Measurements from ENCODE around the gene ACR. TPM values are rescaled to one million over a fixed set of nuclear protein-coding genes. Genes with fewer than 3 reads are reported as not detected.

The ACR gene
- total RNA-seq, 2 experiments from 2014 or later, result not detected

DNA sequence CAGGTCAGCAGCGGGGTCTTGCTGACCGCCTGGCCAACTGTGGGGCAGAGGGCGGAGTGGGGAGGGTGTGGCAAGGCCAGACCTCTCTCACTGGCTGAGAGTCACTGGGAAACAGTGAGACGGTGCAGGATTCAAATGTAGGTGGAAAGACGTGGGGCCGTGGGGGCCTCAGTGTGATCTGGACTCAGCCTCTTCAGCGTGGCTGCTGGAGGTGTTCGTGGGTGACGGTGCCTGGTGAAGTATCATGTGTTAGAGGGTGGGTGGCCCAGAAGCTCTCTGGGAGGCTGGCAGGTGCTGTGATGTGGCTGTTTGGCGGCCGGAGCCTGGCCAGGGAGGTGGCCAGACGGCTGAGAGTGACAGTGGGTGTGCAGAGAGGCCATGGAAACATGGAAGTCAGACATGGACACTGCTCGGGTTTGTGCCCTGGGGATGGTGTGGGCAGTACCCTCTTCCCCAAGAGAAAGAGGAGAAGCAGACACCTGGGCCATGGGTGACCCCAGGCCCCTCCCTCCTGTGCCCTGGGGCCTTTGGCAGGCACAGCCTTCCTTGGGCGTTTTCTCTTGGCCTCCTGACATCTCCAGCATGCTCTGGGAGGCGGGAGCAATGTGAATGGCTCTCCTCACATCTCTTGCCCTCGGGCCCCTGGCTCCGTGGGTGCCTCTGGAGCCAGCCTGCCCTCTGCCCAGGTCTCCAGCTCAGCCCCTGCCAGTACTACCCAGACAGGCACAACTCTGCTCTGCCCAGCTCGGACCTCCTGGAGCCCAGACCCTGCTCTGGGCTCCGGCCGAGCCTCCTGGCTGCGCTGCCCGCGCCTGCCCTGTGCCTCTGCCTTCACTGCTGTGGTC lies 10.1 kb upstream of the ACR start:
- DNase-seq, result no peak
- Mint-ChIP-seq H3K27ac (no peak overlapping the region), H3K27me3 (no peaks in the 10 kb centered on the region), H3K9me3 (no peaks in the 10 kb centered on the region), H3K36me3 (ENCODE audit: low read depth) (no peaks in the 10 kb centered on the region), H3K4me1 (peaks cover 2% of the 10 kb centered on the region), H3K4me3 (no peak overlapping the region)
- POLR2A ChIA-PET, result no interaction called here
- CTCF ChIA-PET, result no interaction called here

DNA sequence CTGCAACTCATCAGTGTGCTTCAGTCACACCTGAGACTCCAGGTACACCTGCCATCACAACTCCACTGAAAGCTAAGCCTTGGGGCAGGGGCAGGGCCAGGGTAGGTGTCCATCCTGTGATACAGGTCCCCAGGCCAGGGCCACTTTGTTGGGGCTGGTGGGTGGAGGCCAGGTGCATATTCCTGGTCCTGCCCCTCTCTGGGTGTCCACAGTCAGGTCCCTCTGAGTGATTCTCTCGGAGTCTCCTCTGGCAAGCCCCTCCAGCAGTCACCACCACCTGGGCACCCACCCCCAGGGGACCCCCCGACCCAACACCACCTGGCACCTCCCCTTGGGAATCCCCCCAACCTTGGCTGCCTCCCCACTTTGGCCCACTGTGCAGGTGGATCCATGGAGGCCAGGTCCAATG lies 9.5 kb upstream of the ACR start:
- no peaks in the 10 kb centered on the region for H3K27me3 Mint-ChIP-seq
- ChIA-PET CTCF (no interaction called here), POLR2A (no interaction called here)
- H3K9me3 Mint-ChIP-seq, result no peaks in the 10 kb centered on the region
- H3K4me1 Mint-ChIP-seq, result peaks cover 2% of the 10 kb centered on the region
- DNase-seq, result no peak
- no peak overlapping the region for H3K4me3 Mint-ChIP-seq
- no peaks in the 10 kb centered on the region for H3K36me3 Mint-ChIP-seq (ENCODE audit: low read depth)
- H3K27ac Mint-ChIP-seq, result no peak overlapping the region

DNA sequence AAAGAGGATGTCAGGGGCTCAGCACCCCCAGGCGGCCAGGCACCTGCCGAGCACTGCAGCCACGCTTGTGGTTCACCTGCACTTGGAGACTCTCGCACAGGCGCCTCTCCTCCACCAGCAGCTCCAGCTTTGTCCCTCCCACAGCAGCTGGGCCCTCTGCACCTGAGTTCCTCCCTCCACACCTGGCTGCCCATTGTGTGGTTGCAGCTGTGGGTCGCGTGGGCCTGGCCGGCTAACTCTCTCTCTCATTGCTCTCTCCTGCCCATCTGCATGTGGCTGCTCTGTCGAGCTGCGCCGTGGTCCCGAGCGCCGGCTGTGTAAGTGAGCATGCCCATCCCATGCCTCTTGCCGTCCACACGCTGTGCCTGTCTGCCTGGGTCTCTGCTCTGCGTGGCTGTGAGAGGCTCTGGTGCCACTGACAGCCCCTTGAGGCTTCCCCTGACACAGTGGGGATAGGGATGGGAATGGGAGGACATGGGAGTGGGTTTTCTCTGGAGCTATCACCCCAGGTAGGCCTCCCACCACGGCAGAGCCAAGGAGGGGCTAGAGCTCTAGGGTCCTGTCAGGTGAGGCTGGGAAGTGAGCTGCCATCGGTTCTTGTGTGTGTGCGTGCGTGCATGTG lies 8.5 kb upstream of the ACR start:
- DNase-seq, result no peak
- Mint-ChIP-seq H3K36me3 (ENCODE audit: low read depth) (no peaks in the 10 kb centered on the region), H3K4me3 (no peak overlapping the region), H3K4me1 (peaks cover 2% of the 10 kb centered on the region), H3K9me3 (no peaks in the 10 kb centered on the region), H3K27me3 (no peaks in the 10 kb centered on the region), H3K27ac (no peak overlapping the region)
- CTCF ChIA-PET, result no interaction called here
- POLR2A ChIA-PET, result no interaction called here

DNA sequence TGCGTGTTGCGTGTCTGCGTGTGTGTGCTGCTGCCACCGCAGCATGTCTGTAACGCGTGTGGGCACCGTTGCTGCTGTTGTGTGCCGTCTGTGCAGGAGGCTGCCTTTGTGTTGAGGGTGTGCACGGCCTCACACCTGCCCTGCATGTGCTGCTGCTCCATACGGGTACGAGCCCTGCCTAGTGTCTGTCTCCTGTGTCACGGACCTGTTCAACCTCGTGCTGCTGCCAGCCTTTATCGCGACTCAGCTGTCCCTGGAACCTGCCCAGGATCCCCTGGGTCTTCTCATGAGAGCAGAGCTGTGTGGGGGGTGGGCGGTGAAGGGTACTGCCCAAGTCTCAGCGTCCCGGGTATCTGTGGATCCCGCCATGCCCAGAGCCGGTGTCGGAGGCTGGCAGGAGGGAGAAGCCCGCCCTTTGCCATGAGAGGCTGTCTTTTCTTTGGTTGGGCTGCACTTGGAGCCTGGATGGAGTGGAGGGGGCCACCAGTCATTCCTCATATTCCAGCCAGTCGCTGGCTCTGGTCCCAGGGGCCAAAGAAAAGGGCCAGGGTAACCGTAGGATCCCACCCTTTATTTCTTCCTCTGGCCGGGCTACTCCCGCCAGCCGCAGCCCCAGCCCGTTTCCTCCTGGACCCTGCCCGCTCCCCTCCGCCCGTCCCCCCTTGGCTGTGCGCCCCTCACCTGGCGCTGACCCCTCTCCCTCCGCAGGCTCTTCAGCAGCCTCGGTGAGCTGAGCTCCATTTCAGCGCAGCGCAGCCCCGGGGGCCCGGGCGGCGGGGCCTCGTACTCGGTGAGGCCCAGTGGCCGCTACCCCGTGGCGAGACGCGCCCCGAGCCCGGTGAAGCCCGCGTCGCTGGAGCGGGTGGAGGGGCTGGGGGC lies 7.8 kb upstream of the ACR start:
- CTCF ChIA-PET, result no interaction called here
- Mint-ChIP-seq H3K4me1 (peaks cover 2% of the 10 kb centered on the region), H3K36me3 (ENCODE audit: low read depth) (no peaks in the 10 kb centered on the region), H3K4me3 (no peak overlapping the region), H3K27ac (no peak overlapping the region), H3K27me3 (no peaks in the 10 kb centered on the region), H3K9me3 (no peaks in the 10 kb centered on the region)
- POLR2A ChIA-PET, result no interaction called here
- no peak for DNase-seq

DNA sequence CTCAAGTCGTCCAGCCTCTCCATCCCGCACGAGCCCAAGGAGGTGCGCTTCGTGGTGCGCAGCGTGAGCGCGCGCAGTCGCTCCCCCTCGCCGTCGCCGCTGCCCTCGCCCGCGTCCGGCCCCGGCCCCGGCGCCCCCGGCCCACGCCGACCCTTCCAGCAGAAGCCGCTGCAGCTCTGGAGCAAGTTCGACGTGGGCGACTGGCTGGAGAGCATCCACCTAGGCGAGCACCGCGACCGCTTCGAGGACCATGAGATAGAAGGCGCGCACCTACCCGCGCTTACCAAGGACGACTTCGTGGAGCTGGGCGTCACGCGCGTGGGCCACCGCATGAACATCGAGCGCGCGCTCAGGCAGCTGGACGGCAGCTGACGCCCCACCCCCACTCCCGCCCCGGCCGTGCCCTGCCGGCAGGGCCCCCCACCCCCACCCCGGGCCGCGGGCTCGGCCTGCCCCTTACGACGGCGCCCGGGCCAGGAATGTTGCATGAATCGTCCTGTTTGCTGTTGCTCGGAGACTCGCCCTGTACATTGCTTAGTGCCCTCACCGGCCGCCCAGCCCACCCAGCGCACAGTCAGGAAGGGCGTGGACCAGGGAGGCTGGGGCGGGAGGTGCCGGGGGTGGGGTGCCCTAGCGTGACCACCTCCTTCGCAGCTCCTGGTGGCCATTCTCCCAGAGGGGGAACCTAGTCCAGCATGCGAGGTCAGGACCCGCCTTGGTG lies 6.9 kb upstream of the ACR start:
- H3K4me3 Mint-ChIP-seq, result no peak overlapping the region
- H3K9me3 Mint-ChIP-seq, result no peaks in the 10 kb centered on the region
- H3K27ac Mint-ChIP-seq, result no peak overlapping the region
- no peaks in the 10 kb centered on the region for H3K27me3 Mint-ChIP-seq
- no peak for DNase-seq
- H3K36me3 Mint-ChIP-seq (ENCODE audit: low read depth), result no peaks in the 10 kb centered on the region
- CTCF ChIA-PET, result interaction anchor here (2.1 kb wide), 1 partner anchor 25 kb away, joined by 5 read pairs; no protein-coding TSS in a partner anchor
- peaks cover 2% of the 10 kb centered on the region for H3K4me1 Mint-ChIP-seq
- POLR2A ChIA-PET, result no interaction called here

DNA sequence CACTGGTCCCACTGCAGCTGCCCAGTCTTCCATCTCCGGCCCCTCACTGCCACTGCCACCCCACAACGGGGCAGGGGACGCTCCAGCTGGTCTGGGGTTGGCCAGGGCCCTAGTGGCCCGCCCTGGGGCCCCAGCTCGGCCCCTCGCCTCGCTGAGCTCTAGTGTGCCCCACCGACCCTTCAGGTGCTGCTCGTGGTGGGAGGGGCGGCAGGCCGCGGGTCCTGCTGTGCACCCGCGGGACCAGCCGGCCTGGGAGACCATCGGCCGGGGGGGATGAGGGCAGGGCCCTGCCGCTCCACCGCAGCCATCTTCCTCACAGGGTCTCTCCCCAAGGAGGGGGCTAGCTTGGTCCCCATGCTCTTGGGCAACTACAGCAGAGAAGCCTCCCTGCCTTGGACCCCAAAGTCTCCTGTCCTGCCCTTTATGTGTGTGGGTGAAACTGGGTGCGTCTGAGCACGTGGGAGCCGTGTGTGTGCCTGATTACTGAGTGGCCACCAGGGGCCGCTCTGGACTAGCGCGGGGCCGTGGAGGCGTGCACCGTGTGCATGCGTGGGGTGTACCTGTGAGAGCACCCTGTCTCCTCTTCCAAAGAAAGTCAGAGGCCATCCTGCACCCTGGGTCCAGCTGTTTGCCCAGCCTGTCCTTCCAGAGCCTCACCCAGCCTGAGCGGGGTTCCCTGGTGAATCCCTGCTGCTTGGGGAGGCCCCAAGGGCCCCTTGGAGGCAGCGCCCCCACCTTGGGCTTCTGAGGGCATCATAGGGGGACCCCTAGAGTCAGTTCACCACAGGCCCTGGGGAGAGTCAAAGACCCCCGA lies 6.0 kb upstream of the ACR start:
- Mint-ChIP-seq H3K27me3 (peaks cover 5% of the 10 kb centered on the region), H3K4me1 (peaks cover 2% of the 10 kb centered on the region), H3K27ac (no peak overlapping the region), H3K36me3 (ENCODE audit: low read depth) (no peaks in the 10 kb centered on the region), H3K9me3 (no peaks in the 10 kb centered on the region), H3K4me3 (no peak overlapping the region)
- ChIA-PET CTCF (interaction anchor here (2.1 kb wide), 1 partner anchor 24 kb away, joined by 5 read pairs; no protein-coding TSS in a partner anchor), POLR2A (no interaction called here)
- peak; percentile 60 for DNase-seq

DNA sequence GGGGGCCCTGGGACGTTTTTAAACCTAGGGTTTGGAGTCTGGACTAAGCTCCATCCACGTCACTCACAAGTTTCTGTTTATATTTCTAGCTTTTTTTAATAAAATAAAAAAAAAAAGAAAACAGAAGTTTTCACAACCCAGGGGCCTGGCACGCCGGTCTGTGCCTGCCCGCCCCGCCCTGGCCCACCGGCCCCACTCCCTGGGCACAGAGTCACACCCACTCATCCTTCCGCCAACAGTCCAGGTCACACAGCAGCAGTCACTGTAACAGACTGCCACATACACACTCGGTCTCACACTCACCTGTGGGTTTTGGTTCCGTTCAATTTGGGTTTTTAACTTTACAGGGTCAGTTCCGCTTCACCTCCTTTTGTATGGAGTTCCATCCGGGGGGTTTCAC lies 5.3 kb upstream of the ACR start:
- DNase-seq, result no peak
- Mint-ChIP-seq H3K27me3 (peaks cover 9% of the 10 kb centered on the region), H3K4me1 (peaks cover 2% of the 10 kb centered on the region), H3K9me3 (no peaks in the 10 kb centered on the region), H3K27ac (no peak overlapping the region), H3K36me3 (ENCODE audit: low read depth) (no peaks in the 10 kb centered on the region), H3K4me3 (no peak overlapping the region)
- ChIA-PET POLR2A (no interaction called here), CTCF (interaction anchor here (2.1 kb wide), 1 partner anchor 24 kb away, joined by 5 read pairs; no protein-coding TSS in a partner anchor)

DNA sequence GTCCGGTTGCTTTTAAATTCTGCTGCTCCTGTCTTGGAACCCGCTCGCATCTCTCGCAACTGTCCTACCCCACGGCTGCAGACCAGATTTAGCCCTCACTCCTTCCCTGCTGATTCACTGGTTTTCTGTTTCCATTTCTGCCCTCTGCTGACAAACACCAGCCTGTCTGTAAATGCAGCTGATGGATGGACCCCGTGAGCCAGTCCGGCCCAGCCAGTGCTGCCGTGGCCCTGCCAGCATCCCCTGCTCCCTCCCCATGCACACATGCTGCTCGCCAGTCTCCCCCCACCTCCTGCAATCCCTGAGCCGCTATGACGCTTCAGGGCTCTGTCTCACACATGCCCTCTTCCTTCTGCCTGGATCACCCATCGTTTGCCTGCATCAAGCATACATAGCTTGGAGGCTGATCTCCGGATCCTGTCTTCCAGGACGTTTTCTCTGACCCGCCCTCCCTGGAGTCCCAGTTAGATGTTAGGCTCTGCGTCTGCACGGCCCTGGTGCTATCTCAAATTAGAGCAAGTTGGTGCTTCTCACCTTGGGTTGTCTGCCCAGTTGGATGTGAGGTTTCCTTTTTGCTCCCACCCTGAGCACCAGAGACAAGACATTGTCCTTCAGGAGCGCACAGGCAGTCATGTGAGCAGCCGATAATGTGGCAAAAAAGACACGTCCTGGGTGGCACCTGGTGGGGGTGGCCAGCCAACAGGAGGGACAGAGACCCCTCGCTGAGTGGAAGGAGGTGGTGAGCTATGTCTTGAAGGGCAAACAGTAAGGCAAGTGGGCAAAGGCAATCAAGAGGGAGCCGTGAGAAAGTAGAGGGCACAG lies 4.3 kb upstream of the ACR start:
- Mint-ChIP-seq H3K4me3 (no peak overlapping the region), H3K27ac (no peak overlapping the region), H3K27me3 (peaks cover 12% of the 10 kb centered on the region), H3K9me3 (no peaks in the 10 kb centered on the region), H3K4me1 (peaks cover 2% of the 10 kb centered on the region), H3K36me3 (ENCODE audit: low read depth) (no peaks in the 10 kb centered on the region)
- DNase-seq, result no peak
- ChIA-PET CTCF (no interaction called here), POLR2A (no interaction called here)

DNA sequence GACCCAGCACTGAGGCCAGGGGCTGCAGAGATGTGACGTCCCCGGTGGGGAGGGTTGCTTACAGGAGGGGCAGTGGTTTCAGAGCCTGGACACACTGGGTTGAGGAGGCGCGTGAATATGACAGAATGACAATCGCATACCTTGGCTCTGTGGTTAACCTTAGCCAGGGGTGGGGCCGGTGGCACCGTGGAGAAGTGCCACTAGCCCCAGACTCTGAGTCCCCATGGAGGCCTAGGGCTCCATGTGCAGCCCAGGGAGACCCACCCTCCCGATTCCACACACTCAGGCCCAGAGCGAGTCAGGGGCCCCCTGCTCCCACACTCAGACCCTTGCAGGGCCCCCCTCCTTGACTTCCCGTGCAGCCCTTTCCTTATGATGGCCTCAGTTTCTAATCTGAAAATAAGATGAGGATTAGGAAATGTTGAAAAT lies 3.6 kb upstream of the ACR start:
- peaks cover 2% of the 10 kb centered on the region for H3K4me1 Mint-ChIP-seq
- ChIA-PET CTCF (no interaction called here), POLR2A (no interaction called here)
- no peaks in the 10 kb centered on the region for H3K36me3 Mint-ChIP-seq (ENCODE audit: low read depth)
- no peak for DNase-seq
- no peak overlapping the region for H3K27ac Mint-ChIP-seq
- no peaks in the 10 kb centered on the region for H3K9me3 Mint-ChIP-seq
- H3K4me3 Mint-ChIP-seq, result no peak overlapping the region
- H3K27me3 Mint-ChIP-seq, result peaks cover 13% of the 10 kb centered on the region

DNA sequence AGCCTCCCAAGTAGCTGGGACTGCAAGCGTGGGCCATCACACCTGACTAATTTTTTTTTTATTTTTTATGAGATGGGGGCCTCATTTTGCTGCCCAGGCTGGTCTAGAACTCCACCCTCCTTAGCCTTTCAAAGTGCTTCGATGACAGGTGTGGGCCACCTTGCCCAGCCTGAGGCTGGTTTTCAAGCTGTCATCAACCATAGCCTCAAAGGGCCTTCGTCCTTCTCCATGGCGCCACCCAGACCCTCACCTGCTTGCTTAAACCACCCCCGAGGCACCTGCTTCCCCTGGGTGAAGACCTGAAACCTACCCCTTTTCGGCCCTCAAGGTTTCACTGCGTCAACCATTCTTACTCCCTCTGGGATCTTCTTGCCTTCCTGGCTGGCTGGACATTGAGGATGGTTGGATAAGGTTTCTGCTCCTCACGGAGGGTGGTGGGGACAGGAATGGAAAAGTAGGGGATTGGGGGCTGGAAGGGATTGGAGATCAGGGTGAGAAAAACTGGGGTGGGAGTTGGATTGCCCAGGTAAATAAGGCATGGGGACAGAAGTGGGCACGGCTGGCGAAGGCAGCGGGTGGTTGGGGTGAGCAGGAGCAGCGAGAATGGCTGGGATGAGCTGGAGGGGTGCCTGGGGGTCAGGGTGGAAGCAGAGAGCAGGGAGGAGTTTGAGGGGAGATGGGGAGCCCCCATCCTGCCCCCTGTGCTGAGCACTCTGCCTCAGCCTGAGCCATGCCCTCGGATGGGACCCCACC lies 2.8 kb upstream of the ACR start:
- ChIA-PET CTCF (no interaction called here), POLR2A (no interaction called here)
- Mint-ChIP-seq H3K27ac (no peak overlapping the region), H3K9me3 (no peaks in the 10 kb centered on the region), H3K27me3 (peaks cover 13% of the 10 kb centered on the region), H3K4me3 (no peak overlapping the region), H3K36me3 (ENCODE audit: low read depth) (no peaks in the 10 kb centered on the region), H3K4me1 (peaks cover 2% of the 10 kb centered on the region)
- DNase-seq, result no peak

DNA sequence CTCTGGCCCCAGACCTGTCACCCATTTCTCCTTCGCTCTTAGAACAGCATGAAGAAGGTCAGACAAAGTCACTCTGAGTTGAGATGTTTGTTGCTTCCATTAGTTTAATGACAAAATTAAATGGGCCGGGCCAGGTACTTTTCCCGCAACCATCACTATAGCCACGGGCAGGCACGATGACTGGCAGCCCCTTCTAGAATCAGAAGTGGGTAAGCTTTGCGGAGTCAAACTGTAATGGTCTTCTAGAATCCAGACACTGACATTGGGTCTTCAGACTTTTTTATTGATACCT lies 2.3 kb upstream of the ACR start:
- Mint-ChIP-seq H3K9me3 (no peaks in the 10 kb centered on the region), H3K27ac (no peak overlapping the region), H3K4me1 (peaks cover 2% of the 10 kb centered on the region), H3K36me3 (ENCODE audit: low read depth) (no peaks in the 10 kb centered on the region), H3K27me3 (peaks cover 13% of the 10 kb centered on the region), H3K4me3 (no peak overlapping the region)
- POLR2A ChIA-PET, result no interaction called here
- DNase-seq, result no peak
- CTCF ChIA-PET, result no interaction called here
